Trophoblast cell (in vitro differentiated cells and primary cell): Measurements from ENCODE around the gene TPRG1.

Source experiments
- DNase-seq, 2 donors: peaks; one replicate each; pipeline ENCODE4 v3.0.0-alpha.2; 2016
- H2AFZ ChIP-seq: 2 replicates; pipeline ENCODE4 v1.6.1; 2013; ENCODE audit warnings: low read length, moderate library complexity, mild to moderate bottlenecking; ENCODE audit not compliant: insufficient read depth, poor library complexity
- H2AK5ac ChIP-seq: 2 replicates; pipeline ENCODE4 v1.6.1; 2013; ENCODE audit warnings: mild to moderate bottlenecking, low read length
- H2BK120ac ChIP-seq: 2 replicates; pipeline ENCODE4 v1.6.1; 2013; ENCODE audit warnings: low read length, mild to moderate bottlenecking, moderate library complexity; ENCODE audit not compliant: insufficient read depth, poor library complexity
- H2BK12ac ChIP-seq: 2 replicates; pipeline ENCODE4 v1.6.1; 2013; ENCODE audit warnings: mild to moderate bottlenecking, low read length, moderate library complexity
- H2BK5ac ChIP-seq: 2 replicates; pipeline ENCODE4 v1.6.1; 2013; ENCODE audit warnings: low read length, low read depth, moderate library complexity, mild to moderate bottlenecking; ENCODE audit not compliant: poor library complexity
- H3K14ac ChIP-seq: 2 replicates; pipeline ENCODE4 v1.6.1; 2013; ENCODE audit warnings: mild to moderate bottlenecking, low read length
- H3K18ac ChIP-seq: 2 replicates; pipeline ENCODE4 v1.6.1; 2013; ENCODE audit warnings: mild to moderate bottlenecking, low read length
- H3K23ac ChIP-seq: 2 replicates; pipeline ENCODE4 v1.6.1; 2013; ENCODE audit warnings: low read length
- H3K27ac ChIP-seq: 2 replicates; pipeline ENCODE4 v1.5.1; 2013; ENCODE audit warnings: low read depth, mild to moderate bottlenecking, inconsistent platforms, low read length, moderate library complexity
- H3K27me3 ChIP-seq: 2 replicates; pipeline ENCODE4 v1.6.1; 2013; ENCODE audit warnings: inconsistent platforms, mild to moderate bottlenecking, low read length, moderate library complexity; ENCODE audit not compliant: insufficient read depth
- H3K36me3 ChIP-seq, 2 experiments: 1 replicate in 1 of 2; 2 replicates in 1 of 2; pipeline ENCODE4 v1.6.1; 2013; ENCODE audit warnings: low read length in 2 of 2, mild to moderate bottlenecking in 2 of 2, moderate library complexity in 1 of 2; ENCODE audit not compliant: insufficient read depth in 2 of 2, control insufficient read depth in 1 of 2
- H3K4ac ChIP-seq: 2 replicates; pipeline ENCODE4 v1.6.1; 2013; ENCODE audit warnings: low read depth, mild to moderate bottlenecking, low read length, moderate library complexity
- H3K4me1 ChIP-seq, 2 experiments: 1 replicate in 1 of 2; 2 replicates in 1 of 2; pipeline ENCODE4 v1.6.1; 2013; ENCODE audit warnings: low read length in 2 of 2, mild to moderate bottlenecking in 2 of 2, moderate library complexity in 1 of 2; ENCODE audit not compliant: insufficient read depth in 2 of 2, control insufficient read depth in 1 of 2
- H3K4me2 ChIP-seq: 2 replicates; pipeline ENCODE4 v1.6.1; 2013; ENCODE audit warnings: inconsistent platforms, mild to moderate bottlenecking, low read length, moderate library complexity
- H3K4me3 ChIP-seq: 2 replicates; pipeline ENCODE4 v1.5.1; 2013; ENCODE audit warnings: mild to moderate bottlenecking, low read depth, low read length, inconsistent platforms
- H3K79me1 ChIP-seq: one replicate; pipeline ENCODE4 v1.6.1; 2013; ENCODE audit warnings: low read length
- H3K79me2 ChIP-seq: 2 replicates; pipeline ENCODE4 v1.6.1; 2013; ENCODE audit warnings: low read length, mild to moderate bottlenecking; ENCODE audit not compliant: control insufficient read depth, insufficient read depth, poor library complexity
- H3K9ac ChIP-seq: 2 replicates; pipeline ENCODE4 v1.6.1; 2013; ENCODE audit warnings: mild to moderate bottlenecking, low read length
- H3K9me3 ChIP-seq: 2 replicates; pipeline ENCODE4 v1.6.1; 2013; ENCODE audit warnings: low read depth, mild to moderate bottlenecking, control low read depth, inconsistent platforms, low read length; ENCODE audit not compliant: insufficient read depth
- H4K12ac ChIP-seq: 2 replicates; pipeline ENCODE4 v1.6.1; 2013; ENCODE audit warnings: low read depth, mild to moderate bottlenecking, low read length, moderate library complexity
- H4K8ac ChIP-seq: 2 replicates; pipeline ENCODE4 v1.6.1; 2013; ENCODE audit warnings: low read depth, mild to moderate bottlenecking, low read length, moderate library complexity
- H4K91ac ChIP-seq: one replicate; pipeline ENCODE4 v1.6.1; 2013; ENCODE audit warnings: low read depth, mild to moderate bottlenecking, low read length, moderate library complexity
- WGBS: extraction: QIAGEN DNeasy Blood & Tissue Kit; methylation state at CpG from one replicate; pipeline ENCODE4 v1.1.7; 2013; ENCODE audit warnings: missing lambda C conversion rate; ENCODE audit not compliant: insufficient read length, insufficient coverage; ENCODE audit errors: extremely low coverage; 5-methylcytosine and 5-hydroxymethylcytosine counted together

TPRG1 gene

DNA sequence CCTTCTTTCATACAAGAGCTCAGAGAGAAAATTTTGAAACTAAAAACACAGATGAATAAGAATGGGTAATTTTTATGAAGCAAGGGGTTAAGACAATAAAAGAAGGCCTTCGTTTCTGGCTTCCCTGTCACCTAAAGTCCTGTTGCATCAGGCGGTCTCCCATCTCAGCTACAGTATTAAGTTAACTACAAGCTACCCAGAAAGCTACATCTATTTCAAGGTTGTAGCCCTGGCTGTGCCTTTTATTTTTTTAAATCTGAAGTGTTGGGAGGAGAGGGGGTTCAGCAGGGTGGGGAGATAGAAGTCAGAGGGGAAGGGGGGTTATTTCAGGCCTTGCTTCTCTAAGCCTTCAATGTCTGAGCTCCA, 183.3 kb downstream of the TPRG1 start:
- H3K9ac ChIP-seq, result no peak overlapping the region
- H3K27ac ChIP-seq, result no peak overlapping the region
- H3K4me2 ChIP-seq, result no peak overlapping the region
- H2AFZ ChIP-seq, result no peak overlapping the region
- H3K18ac ChIP-seq, result no peak overlapping the region
- no peak overlapping the region for H4K12ac ChIP-seq
- no peak overlapping the region for H2BK5ac ChIP-seq
- WGBS, result no CpG with 5 or more reads among the region's 2 CpGs
- no peak overlapping the region for H3K4ac ChIP-seq
- peaks cover 4 to 9% of the 10 kb centered on the region in 2 experiments for H3K4me1 ChIP-seq
- H3K79me2 ChIP-seq, result no peaks in the 10 kb centered on the region
- no peak overlapping the region for H3K14ac ChIP-seq
- H2BK12ac ChIP-seq, result no peak overlapping the region
- H2BK120ac ChIP-seq, result no peak overlapping the region
- DNase-seq, result no peak
- no peak overlapping the region for H4K91ac ChIP-seq
- no peaks in the 10 kb centered on the region for H3K36me3 ChIP-seq
- no peaks in the 10 kb centered on the region for H3K27me3 ChIP-seq
- no peak overlapping the region for H2AK5ac ChIP-seq
- H3K4me3 ChIP-seq, result no peak overlapping the region
- no peak overlapping the region for H4K8ac ChIP-seq
- peaks cover 1% of the 10 kb centered on the region for H3K9me3 ChIP-seq
- peaks cover 3% of the 10 kb centered on the region for H3K79me1 ChIP-seq
- H3K23ac ChIP-seq, result no peak overlapping the region

DNA sequence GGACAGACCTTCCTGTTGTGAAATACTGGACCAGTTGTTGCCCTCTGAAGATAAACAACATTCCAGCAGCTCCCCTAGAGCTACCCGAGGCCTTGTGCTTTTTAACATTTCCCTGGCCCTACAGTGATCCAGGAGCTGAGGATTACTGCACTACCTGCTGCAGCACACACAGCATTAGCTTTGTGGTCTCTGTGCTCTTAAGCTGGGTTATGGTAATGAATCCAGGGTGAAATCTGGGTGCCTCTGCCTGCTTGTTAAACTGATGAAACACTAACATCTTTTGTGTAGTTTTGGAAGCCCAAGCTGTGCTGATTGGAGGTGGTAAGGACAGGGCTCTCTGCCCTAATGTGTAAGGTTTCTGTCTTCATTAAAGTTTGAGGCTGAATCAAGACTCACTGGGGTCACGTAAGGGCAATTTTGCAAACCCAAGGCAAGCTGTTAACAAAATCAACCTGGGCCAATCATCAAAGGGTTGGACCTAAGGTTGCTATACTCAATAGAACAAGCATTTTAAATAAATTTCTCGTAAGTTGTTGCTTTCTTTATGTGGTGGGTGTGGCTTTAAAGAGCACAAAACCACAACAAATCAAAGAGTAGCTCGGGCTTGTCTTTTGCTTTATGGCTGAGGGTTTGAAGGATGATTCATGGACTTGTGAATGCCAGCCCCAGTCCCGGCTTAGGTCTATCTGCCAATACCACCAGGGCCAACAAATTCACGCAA, 183.9 kb downstream of the TPRG1 start:
- peak; percentile 24 to 63 for DNase-seq
- no CpG with 5 or more reads among the region's 6 CpGs for WGBS

GRCh38 chr3:189360291-189360690, 188.5 kb downstream of the TPRG1 start:
- H4K91ac ChIP-seq, result no peak overlapping the region
- no peaks in the 10 kb centered on the region for H3K36me3 ChIP-seq
- H3K14ac ChIP-seq, result no peak overlapping the region
- no CpG with 5 or more reads among the region's 5 CpGs for WGBS
- DNase-seq, result peak in 1 of 2 donors; percentile 59
- H2BK120ac ChIP-seq, result no peak overlapping the region
- H3K18ac ChIP-seq, result no peak overlapping the region
- H3K9ac ChIP-seq, result no peak overlapping the region
- no peak overlapping the region for H2BK5ac ChIP-seq
- H3K4me1 ChIP-seq, result peaks cover 4 to 7% of the 10 kb centered on the region in 2 experiments
- H4K8ac ChIP-seq, result no peak overlapping the region
- no peak overlapping the region for H3K4me3 ChIP-seq
- no peaks in the 10 kb centered on the region for H3K79me2 ChIP-seq
- no peak overlapping the region for H4K12ac ChIP-seq
- peaks cover 1% of the 10 kb centered on the region for H3K9me3 ChIP-seq
- H3K27me3 ChIP-seq, result no peaks in the 10 kb centered on the region
- H3K27ac ChIP-seq, result no peak overlapping the region
- H3K23ac ChIP-seq, result no peak overlapping the region
- no peak overlapping the region for H2AFZ ChIP-seq
- H2BK12ac ChIP-seq, result no peak overlapping the region
- peaks cover 3% of the 10 kb centered on the region for H3K79me1 ChIP-seq
- no peak overlapping the region for H3K4ac ChIP-seq
- H2AK5ac ChIP-seq, result no peak overlapping the region
- no peak overlapping the region for H3K4me2 ChIP-seq

More for the DNA sequence above, 183.9 kb downstream of the TPRG1 start:
- no peak overlapping the region for H3K4me3 ChIP-seq
- H3K4ac ChIP-seq, result no peak overlapping the region
- H3K23ac ChIP-seq, result no peak overlapping the region
- peak overlapping the region; percentile 3 for H3K4me2 ChIP-seq
- peaks cover 1% of the 10 kb centered on the region for H3K9me3 ChIP-seq
- no peak overlapping the region for H2AK5ac ChIP-seq
- H3K27ac ChIP-seq, result peak overlapping the region; percentile 66
- no peak overlapping the region for H2BK120ac ChIP-seq
- H3K79me1 ChIP-seq, result peaks cover 3% of the 10 kb centered on the region
- no peak overlapping the region for H3K14ac ChIP-seq
- no peak overlapping the region for H2BK5ac ChIP-seq
- peak overlapping the region; percentile 37 for H2BK12ac ChIP-seq
- no peaks in the 10 kb centered on the region for H3K27me3 ChIP-seq
- no peaks in the 10 kb centered on the region for H3K79me2 ChIP-seq
- no peaks in the 10 kb centered on the region for H3K36me3 ChIP-seq
- H4K12ac ChIP-seq, result no peak overlapping the region
- peaks cover 4 to 9% of the 10 kb centered on the region in 2 experiments for H3K4me1 ChIP-seq
- no peak overlapping the region for H3K9ac ChIP-seq
- peak overlapping the region; percentile 54 for H3K18ac ChIP-seq
- no peak overlapping the region for H4K8ac ChIP-seq
- no peak overlapping the region for H4K91ac ChIP-seq
- peak overlapping the region; percentile 23 for H2AFZ ChIP-seq

DNA sequence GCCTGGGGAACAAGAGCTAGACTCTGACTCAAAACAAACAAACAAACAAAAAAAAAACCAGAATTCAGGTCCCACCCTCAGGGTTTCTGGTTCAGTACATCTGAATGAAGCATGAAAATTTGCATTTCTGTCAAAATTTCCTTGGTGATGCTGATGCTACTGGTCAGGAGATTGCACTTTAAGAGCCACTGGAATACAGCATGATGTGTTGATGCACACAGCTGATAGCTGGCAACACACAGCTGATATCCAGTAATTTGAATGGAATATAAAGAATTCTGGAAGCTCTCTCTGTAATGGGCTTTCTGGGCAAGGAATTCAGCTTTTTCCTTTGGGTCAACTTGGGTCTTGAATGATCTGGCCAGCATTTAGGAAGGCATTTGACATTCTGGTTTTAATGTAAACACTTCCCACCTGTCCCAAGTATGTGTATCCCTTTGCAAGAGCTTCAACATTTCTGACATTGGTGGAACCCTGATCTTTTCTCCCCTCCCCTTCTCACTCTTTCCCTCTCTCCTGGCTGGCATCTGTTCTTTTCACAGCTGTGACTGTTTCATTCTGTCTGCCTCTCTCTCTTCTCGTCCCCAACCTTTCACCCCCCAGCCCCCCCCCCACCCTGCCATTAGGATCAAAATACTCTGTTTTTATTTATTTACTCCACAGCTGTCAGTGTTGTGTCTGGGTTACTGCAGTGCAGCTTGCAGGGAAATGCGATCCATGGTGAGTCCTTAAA, 189.5 kb downstream of the TPRG1 start:
- no peak overlapping the region for H3K4me3 ChIP-seq
- DNase-seq, result peak; percentile 62 to 93
- peaks cover 0 to 1% of the 10 kb centered on the region in 2 experiments for H3K4me1 ChIP-seq
- no peak overlapping the region for H3K9ac ChIP-seq
- no peaks in the 10 kb centered on the region for H3K79me1 ChIP-seq
- H3K36me3 ChIP-seq, result no peaks in the 10 kb centered on the region
- no peak overlapping the region for H3K18ac ChIP-seq
- no peak overlapping the region for H2AK5ac ChIP-seq
- no peak overlapping the region for H4K91ac ChIP-seq
- no CpG with 5 or more reads among the region's 2 CpGs for WGBS
- no peak overlapping the region for H4K8ac ChIP-seq
- no peak overlapping the region for H4K12ac ChIP-seq
- no peaks in the 10 kb centered on the region for H3K79me2 ChIP-seq
- no peak overlapping the region for H3K14ac ChIP-seq
- no peak overlapping the region for H2AFZ ChIP-seq
- no peak overlapping the region for H3K23ac ChIP-seq
- H2BK12ac ChIP-seq, result no peak overlapping the region
- H3K4me2 ChIP-seq, result no peak overlapping the region
- no peak overlapping the region for H3K27ac ChIP-seq
- no peak overlapping the region for H3K4ac ChIP-seq
- peaks cover 1% of the 10 kb centered on the region for H3K9me3 ChIP-seq
- no peaks in the 10 kb centered on the region for H3K27me3 ChIP-seq
- no peak overlapping the region for H2BK120ac ChIP-seq
- H2BK5ac ChIP-seq, result no peak overlapping the region
